Central memory CD8-positive, alpha-beta T cell (primary cell): ENCODE data around the gene C1orf53.

ENCODE experiments used
- ATAC-seq: fragments of 150-1000 bp; cut with Tn5 transposase; replicated peaks from 2 replicates; pipeline ENCODE4 v1.10.0; 2022; ENCODE audit warnings: mild to moderate bottlenecking, moderate FRiP score, moderate number of reproducible peaks; ENCODE audit not compliant: poor library complexity, severe bottlenecking; ENCODE audit errors: extremely low read depth
- DNase-seq, 2 donors: peaks; one replicate each; pipeline ENCODE4 v3.0.0; 2021; ENCODE audit warnings: low spot score in 2 of 2
- H3K27ac Mint-ChIP-seq: one replicate; pipeline ENCODE4 v1.8.0; 2022; ENCODE audit warnings: low read depth, mild to moderate bottlenecking, moderate library complexity, mixed read lengths
- H3K27me3 Mint-ChIP-seq: one replicate; pipeline ENCODE4 v1.8.0; 2022; ENCODE audit warnings: mixed read lengths
- H3K36me3 Mint-ChIP-seq: one replicate; pipeline ENCODE4 v1.8.0; 2022; ENCODE audit warnings: mild to moderate bottlenecking, moderate library complexity, mixed read lengths; ENCODE audit not compliant: insufficient read depth
- H3K4me1 Mint-ChIP-seq: one replicate; pipeline ENCODE4 v1.8.0; 2022; ENCODE audit warnings: mixed read lengths
- H3K4me3 Mint-ChIP-seq: one replicate; pipeline ENCODE4 v1.8.0; 2022; ENCODE audit warnings: mild to moderate bottlenecking, moderate library complexity, mixed read lengths
- H3K9me3 Mint-ChIP-seq: one replicate; pipeline ENCODE4 v1.8.0; 2022; ENCODE audit warnings: mixed read lengths

The C1orf53 gene

GRCh38 chr1:197911111-197911856 is 8.9 kb downstream of the C1orf53 start:
- Mint-ChIP-seq H3K4me3 (peak overlapping the region; percentile 70), H3K27ac (no peak overlapping the region), H3K9me3 (no peaks in the 10 kb centered on the region), H3K36me3 (peaks cover 7% of the 10 kb centered on the region), H3K27me3 (peaks cover 96% of the 10 kb centered on the region), H3K4me1 (peaks cover 57% of the 10 kb centered on the region)
- ATAC-seq (no peak), DNase-seq (no peak)

GRCh38 chr1:197911857-197912696 is 9.6 kb downstream of the C1orf53 start:
- Mint-ChIP-seq H3K36me3 (peaks cover 7% of the 10 kb centered on the region), H3K27me3 (peaks cover 100% of the 10 kb centered on the region), H3K9me3 (no peaks in the 10 kb centered on the region), H3K4me3 (peak overlapping the region; percentile 70), H3K4me1 (peaks cover 65% of the 10 kb centered on the region), H3K27ac (no peak overlapping the region)
- no peak for DNase-seq
- no peak for ATAC-seq

- Mint-ChIP-seq H3K27me3 (peaks cover 100% of the 10 kb centered on the region), H3K4me1 (peaks cover 73% of the 10 kb centered on the region), H3K9me3 (no peaks in the 10 kb centered on the region), H3K36me3 (peaks cover 9% of the 10 kb centered on the region), H3K4me3 (peak overlapping the region; percentile 70), H3K27ac (no peak overlapping the region)
- ATAC-seq (no peak), DNase-seq (no peak)
Observed at GRCh38 chr1:197912739-197913494, 10.5 kb downstream of the C1orf53 start.

GRCh38 chr1:197913495-197914276 is 11.3 kb downstream of the C1orf53 start:
- Mint-ChIP-seq H3K9me3 (no peaks in the 10 kb centered on the region), H3K27ac (no peak overlapping the region), H3K4me1 (peaks cover 74% of the 10 kb centered on the region), H3K36me3 (peaks cover 15% of the 10 kb centered on the region), H3K4me3 (no peak overlapping the region), H3K27me3 (peaks cover 100% of the 10 kb centered on the region)
- no peak for ATAC-seq
- no peak for DNase-seq

GRCh38 chr1:197914510-197914909 is 12.1 kb downstream of the C1orf53 start:
- H3K27ac Mint-ChIP-seq, result no peak overlapping the region

GRCh38 chr1:197915260-197915861 is 12.9 kb downstream of the C1orf53 start:
- H3K4me3 Mint-ChIP-seq, result peak overlapping the region; percentile 51
- ATAC-seq (no peak), DNase-seq (no peak)
- peaks cover 17% of the 10 kb centered on the region for H3K36me3 Mint-ChIP-seq
- peaks cover 82% of the 10 kb centered on the region for H3K4me1 Mint-ChIP-seq
- H3K27me3 Mint-ChIP-seq, result peaks cover 100% of the 10 kb centered on the region
- H3K27ac Mint-ChIP-seq, result no peak overlapping the region
- H3K9me3 Mint-ChIP-seq, result no peaks in the 10 kb centered on the region

More at GRCh38 chr1:197914510-197914909, 12.1 kb downstream of the C1orf53 start:
- Mint-ChIP-seq H3K4me1 (peaks cover 76% of the 10 kb centered on the region), H3K36me3 (peaks cover 16% of the 10 kb centered on the region), H3K9me3 (no peaks in the 10 kb centered on the region), H3K27me3 (peaks cover 100% of the 10 kb centered on the region), H3K4me3 (no peak overlapping the region)
- DNase-seq (no peak), ATAC-seq (no peak)

GRCh38 chr1:197915862-197916499 is 13.6 kb downstream of the C1orf53 start:
- H3K4me1 Mint-ChIP-seq, result peaks cover 79% of the 10 kb centered on the region
- DNase-seq (no peak), ATAC-seq (no peak)
- H3K27ac Mint-ChIP-seq, result no peak overlapping the region
- H3K27me3 Mint-ChIP-seq, result peaks cover 100% of the 10 kb centered on the region
- H3K36me3 Mint-ChIP-seq, result peaks cover 15% of the 10 kb centered on the region
- H3K4me3 Mint-ChIP-seq, result peak overlapping the region; percentile 51
- no peaks in the 10 kb centered on the region for H3K9me3 Mint-ChIP-seq

GRCh38 chr1:197916500-197916983 is 14.1 kb downstream of the C1orf53 start:
- peaks cover 74% of the 10 kb centered on the region for H3K4me1 Mint-ChIP-seq
- H3K36me3 Mint-ChIP-seq, result peaks cover 15% of the 10 kb centered on the region
- no peak overlapping the region for H3K27ac Mint-ChIP-seq
- H3K9me3 Mint-ChIP-seq, result no peaks in the 10 kb centered on the region
- ATAC-seq (no peak), DNase-seq (no peak)
- peaks cover 100% of the 10 kb centered on the region for H3K27me3 Mint-ChIP-seq
- peak overlapping the region; percentile 51 for H3K4me3 Mint-ChIP-seq

GRCh38 chr1:197917805-197918651 is 15.6 kb downstream of the C1orf53 start:
- Mint-ChIP-seq H3K36me3 (peaks cover 11% of the 10 kb centered on the region), H3K27me3 (peaks cover 100% of the 10 kb centered on the region), H3K4me3 (peak overlapping the region; percentile 51), H3K4me1 (peaks cover 59% of the 10 kb centered on the region), H3K9me3 (no peaks in the 10 kb centered on the region), H3K27ac (no peak overlapping the region)
- DNase-seq, result no peak
- ATAC-seq, result no peak

- Mint-ChIP-seq H3K27me3 (peaks cover 98% of the 10 kb centered on the region), H3K4me1 (peaks cover 55% of the 10 kb centered on the region), H3K4me3 (peak overlapping the region; percentile 51), H3K27ac (no peak overlapping the region), H3K9me3 (no peaks in the 10 kb centered on the region), H3K36me3 (peaks cover 11% of the 10 kb centered on the region)
- no peak for ATAC-seq
- no peak for DNase-seq
Observed at GRCh38 chr1:197918807-197919345, 16.4 kb downstream of the C1orf53 start.
